Adrenal gland (tissue), 12 donors: ENCODE data around the gene B9D1. TPM values are rescaled to one million over a fixed set of nuclear protein-coding genes. Genes with fewer than 3 reads are reported as not detected.

Experiments
- DNase-seq, 7 donors: peaks; one replicate each; pipeline ENCODE4 v3.0.0-alpha.2; 2019 to 2020
- H3K27ac ChIP-seq, 5 donors: fragments of 200-600 bp; sonication (generic) in 4 of 5; 1 replicate in 3 of 5; 2 replicates in 2 of 5; pipeline versions ENCODE4 v1.5.1 to v1.8.0; 2016 to 2020; ENCODE audit warnings: mild to moderate bottlenecking in 1 of 5
- H3K27me3 ChIP-seq: fragments of 200-600 bp; 2 replicates; pipeline ENCODE4 v1.8.0; 2021
- H3K36me3 ChIP-seq, 2 donors: fragments of 200-600 bp; replicated peaks in 1 of 2; 1 replicate in 1 of 2; 2 replicates in 1 of 2; pipeline versions ENCODE4 v1.5.1 to v1.8.0; 2018 to 2022
- H3K4me1 ChIP-seq, 2 donors: fragments of 200-600 bp; replicated peaks in 1 of 2; 1 replicate in 1 of 2; 2 replicates in 1 of 2; pipeline versions ENCODE4 v1.5.1 to v1.8.0; 2018 to 2021
- H3K4me3 ChIP-seq, 4 donors: fragments of 200-600 bp; sonication (generic) in 3 of 4; one replicate each; pipeline ENCODE4 v1.5.1; 2016 to 2018
- H3K9me3 ChIP-seq, 3 donors: fragments of 200-600 bp; sonication (generic) in 1 of 3; replicated peaks in 1 of 3; 1 replicate in 2 of 3; 2 replicates in 1 of 3; pipeline versions ENCODE4 v1.5.1 to v1.8.0; 2016 to 2021
- POLR2A ChIP-seq, 2 donors: fragments of 450-650 bp; IDR thresholded peaks; one replicate each; pipeline ENCODE4 v1.6.1; 2017; ENCODE audit warnings: antibody characterized with exemption in 2 of 2, mild to moderate bottlenecking in 2 of 2, moderate library complexity in 1 of 2
- WGBS, 4 donors: extraction: QIAGEN DNeasy Blood & Tissue Kit in 2 of 4; methylation state at CpG; one replicate each; pipeline versions ENCODE4 v1.1.5 to v1.1.7; 2013 to 2017; 5-methylcytosine and 5-hydroxymethylcytosine counted together
- intact Hi-C, 2 donors: fragments of 100-400 bp; cut with DNase I; formaldehyde crosslinking; loops; one replicate each; pipeline versions ENCODE4 v1.14.1 to v1.15.0; 2022 to 2023
- polyA plus RNA-seq, 3 donors: library from polyadenylated mRNA; stranded (reverse); fragments of 200-250 nt in 2 of 3; fragments of 350-450 nt in 1 of 3; fragmentation: Illumina TruSeq in 1 of 3; extraction: RNeasy Lipid Tissue Mini Kit (QIAGEN cat#74804) in 1 of 3; gene quantifications; one replicate each; pipeline ENCODE4 v1.2.3, GENCODE V29; 2013 to 2014
- total RNA-seq, 9 donors: library from RNA; depleted of rRNA in 4 of 9; stranded (reverse); fragments of >200 nt in 4 of 9; fragments of 120-200 nt in 1 of 9; fragmentation: NEBNext Ultra II Directional in 1 of 9; extraction: Animal tissue kit (Norgen Biotek cat#: 25700) in 1 of 9; gene quantifications; one replicate each; pipeline versions ENCODE4 v1.1.0 to v1.2.4, GENCODE V29; 2013 to 2023
- TF ChIP-seq, protein P1 (sequence below), 6 experiments: fragments of 450-650 bp in 4 of 6; fragments of 200-600 bp in 2 of 6; sonication (generic) in 1 of 6; IDR thresholded peaks; 1 replicate in 5 of 6; 2 replicates in 1 of 6; pipeline versions ENCODE4 v1.5.1 to v1.8.0; 2016 to 2021; ENCODE audit warnings: antibody characterized with exemption in 6 of 6, mild to moderate bottlenecking in 2 of 6, moderate library complexity in 1 of 6
- donor health status: healthy with polysubstance abuse.
- donor health status: Bipolar disorder and iron deficiency.
- donor health status: DM: yes; HTN: yes; CAD: no.
- donor health status: DM: no; HTN: no; CAD: no.
- donor health status: DM: no; HTN: no; CAD: no.
- donor health status: DM: yes; HTN: yes; CAD: no.

B9D1 gene
- total and polyA plus RNA-seq, 12 donors: 19.3 to 67.7 (median 30.1) TPM

DNA sequence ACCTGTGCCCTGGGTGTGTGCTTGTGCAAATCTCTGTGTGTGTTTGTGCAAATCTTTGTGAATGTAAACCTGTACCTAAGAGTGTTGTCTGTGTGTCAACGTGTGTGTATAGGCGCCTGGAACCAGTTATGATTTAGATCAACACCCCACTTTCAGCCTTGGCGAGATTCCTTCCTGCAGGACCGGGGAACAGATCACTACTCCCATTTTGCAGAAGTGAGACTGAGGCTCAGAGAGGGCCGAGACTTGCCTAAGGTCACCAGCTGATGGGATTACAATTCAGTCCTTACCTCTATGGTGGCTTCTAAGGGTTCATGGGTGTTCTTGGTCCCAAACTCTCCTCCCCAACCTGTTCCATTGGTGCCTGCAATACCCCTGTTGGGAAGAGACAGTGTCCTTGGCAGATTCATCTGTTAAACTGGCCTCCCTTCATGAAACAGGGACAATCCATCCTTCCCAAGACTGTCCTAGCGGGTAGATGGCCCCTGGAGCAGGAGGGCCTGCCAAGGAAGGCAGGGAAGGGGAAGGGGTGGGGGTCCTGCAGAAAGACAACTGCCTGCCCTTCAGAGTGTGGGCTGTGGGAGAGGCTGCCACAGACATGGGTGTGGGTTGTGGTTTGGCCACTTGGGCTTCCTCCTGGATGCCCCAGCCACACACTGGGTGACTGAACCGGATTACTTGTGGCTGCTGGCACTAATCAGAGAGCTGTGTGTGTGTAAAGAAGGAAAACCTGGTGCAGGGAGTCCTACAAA, 8.9 kb upstream of the B9D1 start:
- WGBS, 4 donors: 84 to 89% (median 87%) methylated on average over 5 to 7 of the region's 7 CpGs
- intact Hi-C loops: no loop called here
- no peak for TF ChIP-seq POLR2A (IDR thresholded peaks at IDR 0.05)
- TF ChIP-seq, protein P1, sequence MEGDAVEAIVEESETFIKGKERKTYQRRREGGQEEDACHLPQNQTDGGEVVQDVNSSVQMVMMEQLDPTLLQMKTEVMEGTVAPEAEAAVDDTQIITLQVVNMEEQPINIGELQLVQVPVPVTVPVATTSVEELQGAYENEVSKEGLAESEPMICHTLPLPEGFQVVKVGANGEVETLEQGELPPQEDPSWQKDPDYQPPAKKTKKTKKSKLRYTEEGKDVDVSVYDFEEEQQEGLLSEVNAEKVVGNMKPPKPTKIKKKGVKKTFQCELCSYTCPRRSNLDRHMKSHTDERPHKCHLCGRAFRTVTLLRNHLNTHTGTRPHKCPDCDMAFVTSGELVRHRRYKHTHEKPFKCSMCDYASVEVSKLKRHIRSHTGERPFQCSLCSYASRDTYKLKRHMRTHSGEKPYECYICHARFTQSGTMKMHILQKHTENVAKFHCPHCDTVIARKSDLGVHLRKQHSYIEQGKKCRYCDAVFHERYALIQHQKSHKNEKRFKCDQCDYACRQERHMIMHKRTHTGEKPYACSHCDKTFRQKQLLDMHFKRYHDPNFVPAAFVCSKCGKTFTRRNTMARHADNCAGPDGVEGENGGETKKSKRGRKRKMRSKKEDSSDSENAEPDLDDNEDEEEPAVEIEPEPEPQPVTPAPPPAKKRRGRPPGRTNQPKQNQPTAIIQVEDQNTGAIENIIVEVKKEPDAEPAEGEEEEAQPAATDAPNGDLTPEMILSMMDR (IDR thresholded peaks at IDR 0.05): no peak
- Histone ChIP-seq H3K9me3 (no peaks in the 10 kb centered on the region), H3K27ac (peak overlapping the region in 1 of 5 donors; percentile 68), H3K36me3 (no peaks in the 10 kb centered on the region), H3K4me3 (no peak overlapping the region), H3K27me3 (no peaks in the 10 kb centered on the region), H3K4me1 (peaks cover 0 to 15% of the 10 kb centered on the region in 2 donors)
- peak in 2 of 7 donors; percentile 13 to 45 for DNase-seq

DNA sequence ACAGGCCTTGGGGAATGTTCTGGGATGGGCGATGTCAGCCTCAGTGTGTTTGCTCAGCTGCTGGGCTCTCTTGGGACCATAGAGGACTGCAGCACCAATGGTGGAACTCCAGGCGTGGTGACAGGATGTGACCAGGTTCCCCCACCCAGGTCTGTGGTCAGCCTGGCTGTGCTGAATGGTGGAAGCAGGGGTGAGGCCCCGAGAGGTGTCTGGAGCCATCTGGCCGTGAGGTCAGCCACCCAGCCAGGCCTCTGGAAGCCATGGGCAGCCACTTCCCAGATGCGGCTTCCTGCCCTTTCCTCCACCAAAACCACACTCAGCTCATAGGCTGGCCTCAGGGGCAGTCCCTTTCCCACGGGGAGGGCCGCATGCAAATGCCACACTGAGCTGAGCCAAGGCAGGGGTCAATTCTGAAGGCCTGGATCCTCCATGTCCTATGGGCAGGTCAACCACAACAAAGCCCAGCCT, 8.0 kb upstream of the B9D1 start:
- H3K9me3 ChIP-seq: no peaks in the 10 kb centered on the region
- H3K4me3 ChIP-seq: no peak overlapping the region
- H3K27ac ChIP-seq: peak overlapping the region in 1 of 5 donors; percentile 68
- TF ChIP-seq, protein P1 (IDR thresholded peaks at IDR 0.05): no peak
- TF ChIP-seq POLR2A (IDR thresholded peaks at IDR 0.05): no peak
- DNase-seq: peak in 4 of 7 donors; percentile 15 to 63 (median 38)
- H3K36me3 ChIP-seq: no peaks in the 10 kb centered on the region
- H3K4me1 ChIP-seq: peaks cover 0 to 15% of the 10 kb centered on the region in 2 donors
- intact Hi-C loops: no loop called here
- WGBS, 4 donors: 67 to 76% (median 72%) methylated on average over 4 to 7 of the region's 7 CpGs
- H3K27me3 ChIP-seq: no peaks in the 10 kb centered on the region

DNA sequence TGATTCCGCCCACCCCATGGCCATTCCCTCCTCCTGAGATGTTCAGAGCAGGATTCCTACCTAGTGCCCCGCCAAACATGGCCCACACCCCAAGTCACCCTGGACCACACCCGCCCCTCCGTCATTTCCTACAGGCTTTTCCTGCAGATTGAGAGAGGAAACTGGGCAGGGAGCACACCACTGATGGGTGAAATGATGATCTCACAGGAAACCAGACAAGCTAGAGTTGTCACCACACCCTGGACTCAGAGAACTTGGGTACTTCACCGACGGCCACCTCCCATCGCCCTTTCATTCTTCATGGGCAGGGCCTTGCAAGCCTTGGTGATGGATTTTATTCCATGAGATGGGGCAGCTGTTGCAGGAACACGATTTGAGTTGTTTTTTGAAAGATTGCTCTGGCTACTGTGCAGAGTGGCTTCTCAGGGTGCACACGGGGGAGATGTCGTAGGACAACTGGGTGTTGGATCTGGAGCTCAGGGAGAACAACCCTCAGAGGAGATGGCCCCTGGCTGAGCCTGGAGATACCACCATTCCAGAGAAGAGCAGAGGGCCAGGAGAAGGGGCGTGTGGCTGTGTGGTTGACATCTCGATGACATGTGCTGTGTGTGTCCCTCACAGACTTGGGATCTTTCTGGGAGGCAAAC, 7.4 kb upstream of the B9D1 start:
- Histone ChIP-seq H3K36me3 (no peaks in the 10 kb centered on the region), H3K9me3 (no peaks in the 10 kb centered on the region), H3K27ac (peak overlapping the region in 1 of 5 donors; percentile 68), H3K4me3 (no peak overlapping the region), H3K4me1 (peaks cover 0 to 18% of the 10 kb centered on the region in 2 donors), H3K27me3 (no peaks in the 10 kb centered on the region)
- DNase-seq: peak in 4 of 7 donors; percentile 15 to 58 (median 36)
- WGBS, 4 donors: 67 to 78% (median 73%) methylated on average over 12 of the region's 12 CpGs
- intact Hi-C loops: loop anchor here (10.0 kb wide), 2 partner anchors 135 to 395 kb away; no protein-coding TSS in a partner anchor
- no peak for TF ChIP-seq POLR2A (IDR thresholded peaks at IDR 0.05)
- TF ChIP-seq, protein P1 (IDR thresholded peaks at IDR 0.05): no peak

DNA sequence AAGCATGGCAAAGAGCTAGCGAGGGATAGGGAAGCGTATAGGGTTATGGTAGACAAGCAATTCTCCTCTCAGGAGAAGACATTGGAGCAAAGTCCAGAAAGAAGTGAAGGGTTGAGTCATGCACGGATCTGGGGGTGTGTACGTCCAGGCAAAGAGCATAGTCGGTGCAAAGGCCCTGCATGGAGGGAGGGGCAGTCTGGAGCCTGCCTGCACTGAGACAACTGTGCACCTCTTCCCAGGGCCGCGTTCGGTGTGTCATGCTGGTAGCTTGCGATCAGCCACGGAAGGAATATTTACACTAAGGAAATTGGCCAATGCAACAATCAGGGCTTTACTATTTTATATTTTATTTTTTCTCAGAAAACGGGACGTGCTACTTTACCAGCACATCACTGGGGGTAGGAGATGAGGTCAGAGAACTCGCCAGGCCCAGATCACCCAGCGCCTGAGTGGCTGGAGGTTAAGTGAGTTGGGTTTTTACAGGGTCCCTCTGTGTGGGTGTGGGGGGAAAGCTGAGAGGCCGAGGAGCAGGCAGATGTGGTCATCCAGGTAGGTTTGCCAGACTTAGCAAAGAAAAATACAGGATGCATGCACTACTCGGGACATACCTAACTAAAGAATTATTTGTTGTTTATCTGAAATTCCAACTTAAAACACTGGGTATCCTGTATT, 6.7 kb upstream of the B9D1 start:
- peak in 1 of 7 donors; percentile 8 for DNase-seq

More for the DNA sequence above, 6.7 kb upstream of the B9D1 start:
- TF ChIP-seq POLR2A (IDR thresholded peaks at IDR 0.05): no peak
- TF ChIP-seq, protein P1 (IDR thresholded peaks at IDR 0.05): no peak
- Histone ChIP-seq H3K27ac (peak overlapping the region in 1 of 5 donors; percentile 68), H3K4me3 (no peak overlapping the region), H3K27me3 (no peaks in the 10 kb centered on the region), H3K36me3 (no peaks in the 10 kb centered on the region), H3K9me3 (no peaks in the 10 kb centered on the region), H3K4me1 (peaks cover 0 to 22% of the 10 kb centered on the region in 2 donors)
- intact Hi-C loops: loop anchor here (10.0 kb wide), 2 partner anchors 136 to 396 kb away; no protein-coding TSS in a partner anchor
- WGBS, 4 donors: 92 to 93% (median 93%) methylated on average over 16 of the region's 16 CpGs
